ENCODE results near the gene ALOX5AP.

GRCh38 chr13:30702006-30702405 lies 33.3 kb upstream of the ALOX5AP start:
- TF ChIP-seq JUN (CRISPR knock-in tag; IDR thresholded peaks at IDR 0.05), result no peak
- no peak for TF ChIP-seq CTCF (IDR thresholded peaks at IDR 0.05)
- TF ChIP-seq ZBTB43 (CRISPR knock-in tag; IDR thresholded peaks at IDR 0.05), result no peak
- TF ChIP-seq ARID4B (CRISPR knock-in tag; IDR thresholded peaks at IDR 0.05; ENCODE audit: borderline replicate concordance), result no peak
- no peak for TF ChIP-seq ETV6 (CRISPR knock-in tag; IDR thresholded peaks at IDR 0.05)
- no peak for TF ChIP-seq CREB1 (CRISPR knock-in tag; IDR thresholded peaks at IDR 0.05)
- TF ChIP-seq ZSCAN18 (CRISPR knock-in tag; IDR thresholded peaks at IDR 0.05), result no peak
- TF ChIP-seq MAX (CRISPR knock-in tag; IDR thresholded peaks at IDR 0.05), result no peak
- no peak for TF ChIP-seq AFF4 (CRISPR knock-in tag; IDR thresholded peaks at IDR 0.05; ENCODE audit: borderline replicate concordance)
- TF ChIP-seq PREB (CRISPR knock-in tag; IDR thresholded peaks at IDR 0.05; ENCODE audit: borderline replicate concordance), result no peak
- TF ChIP-seq FOXP1 (CRISPR knock-in tag; IDR thresholded peaks at IDR 0.05; ENCODE audit: borderline replicate concordance), result no peak
- no peak for TF ChIP-seq ZNF232 (CRISPR knock-in tag; IDR thresholded peaks at IDR 0.05)
- TF ChIP-seq USF1 (CRISPR knock-in tag; IDR thresholded peaks at IDR 0.05), result no peak
